Stimulated activated CD8-positive, alpha-beta memory T cell treated with anti-CD3 and anti-CD28 coated beads, Interleukin-12 subunit alpha, Interleukin-12 subunit beta, amount 100 ng/mL, for 1 hour (primary cell): Measurements from ENCODE around the gene IL33.

Experiments used
- DNase-seq: peaks from one replicate; pipeline ENCODE4 v3.0.0-alpha.2; 2020; ENCODE audit warnings: low read depth

Gene IL33

DNA sequence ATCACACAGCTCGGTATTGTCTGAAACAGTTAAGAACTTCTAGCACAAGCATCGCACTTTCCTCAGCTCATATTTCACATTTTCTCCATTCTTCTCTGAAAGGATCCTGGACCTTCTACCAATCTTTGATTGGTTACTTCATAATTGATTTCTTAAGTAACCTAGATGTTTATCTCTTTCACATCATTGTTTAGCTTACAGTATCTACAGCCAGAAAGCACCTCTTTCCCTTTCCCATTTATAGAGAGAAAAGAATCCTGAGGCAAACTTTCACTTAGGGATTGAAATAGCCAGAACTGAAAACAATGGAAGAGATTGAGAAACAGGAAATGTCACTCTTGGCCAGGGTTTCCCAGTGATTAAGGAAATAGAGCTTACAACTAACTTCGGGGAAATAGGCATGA is 2.5 kb downstream of the IL33 start:
- DNase-seq, result no peak

DNA sequence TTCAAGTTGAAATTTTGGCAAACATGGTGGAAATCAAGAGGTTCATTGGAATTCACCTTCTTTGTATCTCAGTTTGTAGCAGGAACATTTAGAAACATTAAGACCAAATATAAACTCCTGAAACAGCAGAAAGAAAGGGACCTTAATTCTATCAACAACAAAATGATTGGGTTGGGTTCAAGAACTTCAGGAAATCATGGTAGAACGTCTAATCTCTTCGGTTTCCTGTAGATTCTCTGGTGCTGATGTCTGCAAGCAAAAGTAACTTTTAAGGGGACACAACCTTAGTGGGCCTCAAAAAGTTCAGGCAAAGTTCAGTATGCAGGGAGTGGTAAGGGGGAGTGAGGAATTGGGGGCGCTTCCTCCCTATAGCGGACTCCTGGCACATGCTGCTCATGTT is 3.4 kb downstream of the IL33 start:
- no peak for DNase-seq

DNA sequence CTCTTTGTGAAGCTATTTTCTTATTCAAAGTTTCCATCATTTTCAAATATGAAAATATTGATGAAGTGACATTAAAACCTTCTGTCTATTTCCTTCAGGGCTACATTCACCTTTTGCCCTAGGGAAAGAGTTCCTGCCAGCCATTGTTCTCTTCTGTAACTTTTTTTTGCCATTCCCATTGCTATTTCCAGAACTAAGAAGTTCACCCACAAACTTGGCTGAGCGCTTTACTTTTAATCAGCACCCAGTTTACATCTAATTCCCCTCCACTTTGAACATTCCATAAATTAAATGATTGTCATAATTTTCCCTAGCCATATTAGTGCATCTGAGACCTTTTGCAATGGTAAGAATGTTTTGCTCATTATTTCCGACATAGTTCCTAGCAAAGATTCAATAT is 4.4 kb downstream of the IL33 start:
- DNase-seq, result no peak

DNA sequence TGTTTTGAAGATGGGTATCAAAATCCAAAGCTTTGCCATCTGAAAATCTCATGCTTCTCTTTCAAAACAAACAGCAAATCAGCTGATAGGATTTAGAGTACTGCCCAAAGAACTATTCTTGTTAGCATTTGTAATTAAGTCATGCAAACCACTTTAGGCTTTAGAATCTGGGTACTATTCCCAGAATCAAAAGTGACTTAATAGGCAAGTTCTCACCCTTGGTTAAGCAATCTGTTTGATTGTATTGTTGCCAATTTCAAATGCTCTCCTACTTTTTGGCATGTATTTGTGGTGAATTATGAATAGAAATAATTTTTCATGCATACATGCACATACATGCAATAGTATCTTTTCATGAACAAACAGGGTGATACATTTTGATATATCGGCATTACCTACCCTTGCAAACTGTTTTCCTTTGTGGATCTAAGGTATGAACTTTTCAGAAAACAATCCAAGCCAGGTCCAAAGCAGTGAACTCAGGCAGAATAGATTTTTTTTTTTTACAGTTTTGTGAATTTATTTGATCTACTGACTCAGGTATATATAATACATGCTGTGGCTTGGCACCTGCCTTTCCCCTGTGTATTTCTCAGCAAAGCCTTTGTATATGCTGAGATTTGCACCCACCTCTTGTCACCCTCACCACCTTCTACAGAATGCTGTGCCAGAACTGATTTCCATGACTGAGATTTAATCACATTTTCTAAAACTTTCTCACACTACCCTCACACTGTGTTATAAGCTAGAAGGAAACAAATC is 9.0 kb downstream of the IL33 start:
- no peak for DNase-seq

DNA sequence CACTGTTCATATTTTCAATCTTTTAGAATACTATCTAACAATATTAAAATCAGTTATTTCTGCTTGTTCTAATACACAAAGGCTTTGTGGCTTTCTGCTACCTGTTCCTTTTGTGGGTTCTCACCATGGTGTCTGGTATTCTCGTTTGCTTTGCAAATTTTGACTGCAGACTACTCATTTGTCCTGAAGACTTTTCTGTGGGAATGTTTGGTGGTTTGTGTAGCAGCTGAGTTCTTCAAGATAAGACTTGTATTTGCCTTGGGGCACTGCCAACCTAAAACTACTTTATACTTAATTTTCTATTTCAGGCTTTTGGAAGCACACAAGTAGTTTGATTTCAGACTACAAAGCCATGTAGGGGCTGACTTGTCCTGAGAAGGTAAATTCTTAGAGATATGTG is 11.1 kb downstream of the IL33 start:
- DNase-seq, result no peak

DNA sequence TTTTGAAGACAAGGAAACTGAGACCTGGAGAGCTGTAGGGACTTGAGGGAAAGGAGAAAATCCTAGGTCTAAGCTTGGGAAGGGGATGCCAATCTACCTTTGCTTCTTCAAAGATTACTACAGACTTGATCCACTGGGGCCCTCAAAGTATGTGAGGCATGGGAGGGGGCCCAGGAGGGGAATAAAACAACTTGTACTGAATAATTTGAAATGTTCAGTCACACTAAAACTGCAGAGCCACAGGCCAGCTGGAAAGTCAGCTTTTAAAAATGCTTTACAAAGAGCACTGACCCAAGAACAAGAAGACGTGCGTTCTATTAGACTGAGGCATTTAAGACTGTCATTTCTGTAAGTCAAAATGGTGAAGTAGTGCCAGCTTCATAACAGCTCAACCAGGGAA is 13.6 kb downstream of the IL33 start:
- DNase-seq, result no peak

DNA sequence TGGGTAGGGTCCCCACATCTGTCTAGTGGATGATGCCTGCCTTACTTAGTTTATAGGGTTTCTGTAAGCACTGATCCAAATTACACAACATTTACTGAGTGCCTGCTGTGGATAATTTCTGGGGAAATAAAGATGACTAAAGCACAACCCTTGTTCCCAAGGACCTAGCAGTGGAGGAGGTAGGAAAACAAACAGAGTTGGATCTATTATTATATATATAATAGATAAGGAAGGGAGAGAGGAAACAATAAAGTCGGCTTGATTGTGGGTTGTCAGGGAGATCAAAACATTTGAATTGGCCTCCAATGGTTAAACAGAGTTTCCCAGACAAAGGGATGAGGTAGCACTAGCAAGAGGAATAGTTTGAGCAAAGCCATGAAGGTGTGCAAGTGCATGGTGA is 14.0 kb downstream of the IL33 start:
- no peak for DNase-seq

DNA sequence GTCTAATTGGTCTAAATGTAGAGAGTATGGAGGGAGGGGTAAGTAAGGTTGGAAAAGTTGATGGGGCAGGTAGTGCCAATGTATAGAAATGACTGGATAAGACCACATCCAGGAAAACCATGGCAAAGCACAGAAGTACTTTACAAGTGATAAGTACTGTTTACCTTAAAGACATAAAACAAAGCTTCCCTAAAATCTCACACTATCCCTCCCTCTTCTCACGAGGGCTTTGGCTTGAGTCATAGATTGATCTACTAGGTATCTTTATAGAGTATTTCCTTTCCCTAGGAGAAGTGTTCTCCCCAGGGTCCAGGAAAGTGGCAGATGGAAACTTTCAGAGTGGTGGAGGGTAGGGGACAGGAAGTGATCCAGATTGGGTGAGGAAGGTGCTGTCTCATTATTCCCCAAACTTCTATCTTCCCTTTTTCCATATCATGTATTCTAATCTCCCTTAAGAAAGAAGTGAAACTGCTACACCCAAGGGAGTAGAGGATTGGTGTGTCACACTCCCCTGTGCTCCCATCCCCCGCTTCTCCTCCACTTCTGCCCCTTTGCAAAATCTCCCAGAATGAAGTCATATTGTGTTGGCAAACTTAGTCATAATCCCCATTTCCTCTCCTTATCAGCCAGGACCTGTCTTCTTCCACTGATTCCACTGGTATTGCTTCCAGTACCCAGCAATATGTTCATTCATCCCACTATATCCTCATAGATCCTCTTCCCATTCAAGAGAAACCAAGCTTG is 14.6 kb downstream of the IL33 start:
- no peak for DNase-seq

DNA sequence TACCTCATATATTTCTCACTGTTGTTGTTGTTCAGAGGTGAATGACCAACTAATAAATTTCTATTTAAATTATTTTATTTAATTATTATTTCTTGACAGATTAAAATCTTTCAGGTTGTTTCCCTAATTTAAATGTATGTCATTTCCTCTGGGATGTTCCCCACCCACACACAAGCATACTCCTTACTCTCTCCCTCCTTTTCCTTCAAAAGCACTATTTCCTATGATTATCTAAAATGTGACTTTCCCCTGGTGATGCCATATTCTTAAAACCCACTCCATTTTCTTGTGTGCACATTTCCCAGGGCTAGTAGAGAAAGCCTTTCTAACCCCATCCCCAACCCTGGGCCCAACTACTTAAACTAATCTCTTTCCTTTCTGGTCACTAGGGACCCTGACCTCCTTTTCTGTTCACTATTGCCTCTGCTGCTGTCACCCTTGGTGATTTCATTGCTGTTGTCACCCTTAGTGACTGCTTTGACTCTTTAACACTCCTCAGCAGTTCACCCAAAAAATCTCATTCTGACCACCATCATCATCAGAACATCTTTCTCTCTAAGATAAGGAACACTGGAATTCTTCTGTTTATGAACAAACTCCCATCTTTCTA is 16.8 kb downstream of the IL33 start:
- no peak for DNase-seq

DNA sequence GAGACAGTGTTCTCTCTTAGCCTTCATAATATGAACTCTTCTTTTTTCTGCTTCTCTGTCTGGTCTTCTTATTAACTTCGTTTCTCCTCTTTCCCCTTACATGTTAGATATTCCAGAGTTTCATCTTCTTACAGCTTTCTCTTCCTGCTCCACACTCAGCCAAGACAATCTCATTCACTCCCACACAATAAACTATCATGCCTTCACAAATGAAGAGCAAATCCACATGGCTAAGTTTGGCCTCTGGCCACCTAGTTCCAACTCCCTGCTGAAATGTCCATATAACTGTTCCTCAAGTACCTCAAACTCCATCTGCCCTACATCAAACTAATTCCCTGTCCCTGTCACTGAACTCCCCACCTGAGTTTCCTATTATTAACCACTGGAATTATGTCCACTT is 18.4 kb downstream of the IL33 start:
- DNase-seq, result no peak

DNA sequence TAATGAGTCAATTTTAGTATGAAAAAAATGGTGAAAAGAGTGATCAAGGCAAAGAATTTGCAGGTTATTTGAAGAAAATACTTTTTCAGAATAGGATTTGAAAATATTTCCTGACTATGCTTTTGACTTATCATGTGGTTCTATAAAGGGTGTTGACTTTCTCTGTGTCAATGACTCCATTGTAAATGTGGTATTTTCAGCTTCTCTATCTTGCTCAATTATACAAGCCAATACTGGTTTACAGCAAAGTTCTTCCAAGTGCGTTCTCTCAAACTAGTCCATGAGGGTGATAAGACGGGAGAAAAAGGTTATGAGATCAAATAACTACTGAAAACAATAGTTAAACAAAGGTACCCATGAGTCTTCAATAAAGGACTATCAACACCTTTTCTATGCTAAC is 21.7 kb downstream of the IL33 start:
- no peak for DNase-seq

DNA sequence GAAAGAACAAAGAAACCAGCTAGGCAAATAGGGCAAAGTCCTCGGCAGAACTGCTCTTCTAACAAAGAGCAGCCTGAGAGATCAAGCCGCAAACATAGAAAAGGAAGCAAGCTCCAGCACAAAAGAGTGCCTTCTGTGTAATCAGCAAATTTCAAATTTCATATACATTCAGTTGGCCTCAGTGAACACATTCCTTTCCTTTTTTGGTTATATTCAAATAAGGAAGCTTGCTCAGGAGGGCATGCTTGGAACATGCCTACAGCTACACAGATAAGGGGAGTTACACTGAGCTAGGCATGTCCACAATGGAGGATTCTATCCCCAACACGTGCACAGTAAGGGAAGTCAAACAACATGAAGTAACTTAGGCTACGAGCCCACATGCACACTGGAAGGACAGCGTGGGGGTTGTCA is 23.4 kb downstream of the IL33 start:
- DNase-seq, result no peak

DNA sequence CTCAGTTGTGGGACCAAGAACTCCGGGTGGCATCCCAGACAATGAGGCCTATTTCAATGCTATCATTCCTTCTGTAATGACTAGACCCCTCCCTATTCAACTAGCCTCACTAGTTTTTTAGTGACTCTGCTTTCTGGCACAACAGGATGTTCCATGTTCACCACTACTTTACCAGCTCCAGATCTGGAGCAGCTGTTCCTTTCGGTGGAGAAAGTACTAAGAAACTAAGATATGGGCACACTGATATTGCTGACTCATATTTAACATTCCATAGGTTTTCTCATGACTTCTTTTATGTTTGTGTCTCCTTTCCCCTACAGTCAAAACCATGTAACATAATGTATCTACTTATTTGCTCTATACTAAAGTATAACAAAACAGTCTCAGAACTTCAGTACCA is 24.1 kb downstream of the IL33 start:
- no peak for DNase-seq

DNA sequence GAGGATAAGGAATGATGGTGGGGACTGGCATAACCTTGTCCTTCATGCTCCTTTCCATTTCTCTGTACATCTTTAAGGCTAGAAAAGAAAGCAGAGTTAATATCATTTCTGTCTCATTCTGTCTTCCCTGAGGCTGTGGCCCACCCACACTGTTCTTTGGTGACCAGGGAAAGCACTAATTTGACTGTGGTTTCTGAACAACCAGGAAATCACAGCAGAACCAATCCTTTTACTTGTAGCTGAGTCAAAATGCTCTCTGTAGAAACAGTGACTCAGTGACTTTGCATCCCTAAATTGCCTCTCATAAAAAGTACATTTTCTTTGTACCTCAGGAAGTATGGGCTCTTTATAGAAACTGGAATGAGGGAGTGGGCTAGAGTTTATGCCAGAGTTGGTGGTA is 28.1 kb downstream of the IL33 start:
- no peak for DNase-seq

DNA sequence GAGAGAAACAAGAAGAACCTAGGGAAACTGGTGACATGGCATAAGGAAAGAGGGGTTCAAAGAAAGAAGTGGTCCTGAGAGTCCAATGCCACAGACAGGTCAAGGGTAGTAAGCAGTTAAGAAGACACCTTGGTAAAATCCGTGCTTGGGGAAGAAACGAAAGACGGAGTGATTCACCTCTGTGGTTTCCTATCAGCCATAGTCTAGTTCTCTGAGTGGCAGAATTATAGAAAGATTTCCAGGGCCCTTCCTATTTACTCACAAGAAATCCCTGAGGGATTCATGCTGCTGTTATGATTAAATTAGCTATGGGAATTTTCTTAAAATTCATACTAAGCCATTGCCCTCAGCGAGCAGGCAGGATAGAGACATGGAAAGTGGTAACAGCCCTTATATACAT is 31.7 kb downstream of the IL33 start:
- no peak for DNase-seq

DNA sequence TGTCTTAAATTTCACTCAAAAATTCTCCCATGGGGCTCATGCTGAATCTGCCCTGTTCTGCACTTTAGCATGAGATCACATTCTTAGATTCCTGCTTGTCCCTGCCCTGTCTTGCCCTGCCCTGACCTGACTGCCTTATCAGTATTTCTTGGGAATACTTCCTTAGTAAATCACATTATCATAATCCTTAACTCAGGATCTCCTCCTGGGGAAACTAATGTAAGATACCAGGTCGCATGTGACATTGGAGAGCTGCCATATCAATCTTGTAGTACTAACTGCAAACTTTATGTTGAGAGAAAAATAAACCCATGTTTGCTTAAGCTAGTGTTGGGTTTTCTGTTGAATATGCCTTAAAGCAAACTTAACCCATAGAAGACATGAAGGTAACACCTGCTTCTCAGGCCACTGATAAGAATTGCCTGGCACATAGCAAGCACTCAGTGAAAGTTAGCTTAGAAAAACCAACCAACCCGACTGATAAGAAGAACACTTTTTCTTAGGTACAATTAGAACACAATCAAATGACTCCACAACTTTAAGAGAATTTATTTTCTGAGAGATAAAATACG is 53.3 kb downstream of the IL33 start:
- no peak for DNase-seq

DNA sequence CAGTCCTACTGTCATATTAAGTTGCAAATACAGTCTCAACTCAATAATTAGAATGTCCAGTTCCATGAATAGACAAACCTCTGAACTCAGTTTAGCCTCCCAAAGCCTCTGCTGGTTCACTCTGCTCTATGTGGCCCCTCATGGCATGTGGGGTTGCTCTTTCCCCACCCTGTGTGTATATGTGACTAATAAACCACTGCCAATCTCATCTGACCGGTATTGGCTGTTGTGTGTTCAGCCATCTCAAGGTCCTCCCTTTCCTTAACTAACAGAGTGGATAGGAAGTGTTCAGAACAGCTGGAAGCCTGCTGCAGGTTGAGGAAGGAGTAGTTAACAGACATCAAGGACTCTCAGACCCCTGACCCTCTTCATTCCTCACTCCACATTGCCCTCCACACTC is 55.3 kb downstream of the IL33 start:
- no peak for DNase-seq

DNA sequence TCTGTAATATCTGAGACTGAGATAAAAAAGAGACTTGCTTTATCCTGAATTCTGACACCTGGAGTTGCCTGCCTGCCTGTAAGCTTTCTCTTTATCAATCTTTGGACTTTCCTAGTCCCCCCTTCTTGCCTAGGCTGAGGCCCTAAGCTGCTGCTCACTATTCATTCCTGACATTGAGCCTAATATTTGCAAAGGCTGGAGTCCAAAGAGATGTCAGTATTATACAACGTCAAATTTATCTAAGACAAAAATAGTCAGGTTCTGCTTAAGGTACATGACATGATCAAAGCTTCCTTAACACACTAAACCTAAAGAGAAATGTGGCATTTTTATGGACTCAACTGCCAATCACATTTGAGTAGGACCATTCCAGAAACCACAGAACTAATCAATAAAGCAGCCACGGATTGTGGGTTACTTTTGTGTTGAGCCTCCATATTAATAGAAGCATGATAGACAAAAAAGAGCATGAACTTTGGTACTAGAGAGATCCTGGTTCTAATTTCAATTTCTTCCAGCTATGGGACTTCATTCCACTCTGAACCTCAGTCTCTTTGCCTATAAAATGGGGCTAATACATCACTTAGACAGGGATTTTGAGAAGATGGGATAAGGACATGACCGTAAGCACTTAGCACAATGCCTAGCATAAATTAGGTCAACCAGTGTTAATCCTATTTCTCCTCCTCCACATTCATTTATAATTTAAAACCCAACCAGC is 56.1 kb downstream of the IL33 start:
- no peak for DNase-seq

DNA sequence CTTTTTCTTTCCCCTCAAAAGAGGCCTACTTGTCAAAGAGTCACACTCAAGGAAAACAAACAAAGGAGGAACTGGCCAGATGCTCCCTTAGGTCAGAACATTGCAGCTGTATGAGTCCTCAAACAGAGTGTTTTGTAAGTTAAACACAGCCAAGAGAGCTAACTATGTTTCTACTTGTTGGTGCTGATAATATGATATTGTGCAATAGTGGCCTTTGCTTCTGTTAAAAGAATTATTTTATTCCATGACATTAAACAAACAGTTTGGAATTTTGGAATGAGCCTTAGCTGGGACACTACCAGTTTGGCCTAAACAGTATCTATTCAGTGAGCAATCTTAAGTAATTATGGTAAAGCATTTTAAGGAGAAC is 56.6 kb downstream of the IL33 start:
- no peak for DNase-seq

DNA sequence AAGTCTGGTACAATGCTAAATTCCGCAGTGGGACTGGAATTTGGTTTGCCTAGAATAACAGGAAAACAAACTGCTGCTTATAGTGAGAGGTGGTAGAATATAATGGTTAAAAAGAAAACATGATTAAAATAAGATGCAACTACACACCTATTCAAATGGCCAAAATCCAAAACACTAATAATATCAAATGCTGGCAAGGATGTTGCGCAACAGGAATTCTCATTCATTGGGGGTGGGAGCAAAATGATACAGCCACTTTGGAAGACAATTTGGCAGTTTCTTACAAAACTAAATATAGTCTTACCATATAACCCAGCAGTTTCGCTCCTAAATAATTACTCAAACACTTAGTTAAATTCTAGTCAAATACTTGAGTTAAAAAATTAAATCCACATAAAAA is 61.8 kb downstream of the IL33 start:
- DNase-seq, result no peak

DNA sequence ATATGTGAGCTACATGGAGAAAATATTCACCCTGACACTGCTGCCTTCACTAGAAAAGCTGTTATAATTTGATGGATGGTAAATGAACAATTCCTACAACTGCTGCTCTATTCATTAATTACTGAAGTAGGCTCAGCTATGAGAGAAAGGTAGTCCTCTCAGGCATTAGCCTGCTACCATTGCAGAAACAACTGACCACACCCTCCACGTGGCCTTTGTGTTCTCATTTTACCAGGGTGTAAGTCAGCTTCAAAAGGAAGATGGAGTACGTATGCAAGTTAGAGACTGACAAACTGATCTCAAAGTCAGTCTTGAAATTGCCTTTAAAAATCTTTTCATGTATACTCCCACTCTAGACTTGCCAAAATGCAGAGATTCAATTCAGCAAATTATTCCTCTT is 86.3 kb downstream of the IL33 start:
- DNase-seq, result no peak

DNA sequence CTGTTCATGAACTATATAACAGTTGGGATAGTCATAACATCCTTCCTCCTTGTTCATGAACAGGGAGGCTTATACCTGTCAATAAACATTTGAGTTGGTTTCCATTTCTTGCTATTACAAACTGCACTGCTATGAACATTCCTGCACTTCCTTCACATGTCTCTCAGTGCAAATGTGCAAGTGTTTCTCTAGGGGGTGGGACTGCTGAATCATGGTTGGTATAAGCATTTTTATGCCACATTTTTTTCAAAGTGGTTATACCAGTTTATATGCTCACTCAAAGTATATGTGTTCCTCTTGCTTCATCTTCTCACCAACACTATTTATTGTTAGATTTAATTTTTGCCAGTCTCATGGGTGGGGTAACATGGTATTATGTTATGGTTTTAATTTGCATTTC is 86.8 kb downstream of the IL33 start:
- no peak for DNase-seq

DNA sequence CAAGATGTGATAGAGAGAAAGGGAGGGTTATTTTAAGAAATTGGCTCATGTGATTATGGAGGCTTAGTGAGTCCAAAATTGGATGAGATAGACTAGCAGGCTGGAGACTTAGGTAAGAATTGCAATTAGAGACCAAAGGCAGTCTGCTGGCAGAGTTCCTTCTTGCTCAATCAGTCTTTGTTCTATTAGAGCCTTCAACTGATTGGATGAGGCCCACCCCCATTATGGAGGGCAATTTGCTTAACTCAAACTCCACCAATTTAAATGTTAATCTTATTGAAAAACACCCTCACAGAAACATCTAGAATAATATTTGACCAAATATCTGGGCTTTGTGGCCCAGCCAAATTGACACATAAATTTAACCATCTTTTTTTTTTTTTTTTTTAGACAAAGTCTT is 88.6 kb downstream of the IL33 start:
- no peak for DNase-seq
